Measurements from ENCODE around the gene OR1F1.

Gene OR1F1

DNA sequence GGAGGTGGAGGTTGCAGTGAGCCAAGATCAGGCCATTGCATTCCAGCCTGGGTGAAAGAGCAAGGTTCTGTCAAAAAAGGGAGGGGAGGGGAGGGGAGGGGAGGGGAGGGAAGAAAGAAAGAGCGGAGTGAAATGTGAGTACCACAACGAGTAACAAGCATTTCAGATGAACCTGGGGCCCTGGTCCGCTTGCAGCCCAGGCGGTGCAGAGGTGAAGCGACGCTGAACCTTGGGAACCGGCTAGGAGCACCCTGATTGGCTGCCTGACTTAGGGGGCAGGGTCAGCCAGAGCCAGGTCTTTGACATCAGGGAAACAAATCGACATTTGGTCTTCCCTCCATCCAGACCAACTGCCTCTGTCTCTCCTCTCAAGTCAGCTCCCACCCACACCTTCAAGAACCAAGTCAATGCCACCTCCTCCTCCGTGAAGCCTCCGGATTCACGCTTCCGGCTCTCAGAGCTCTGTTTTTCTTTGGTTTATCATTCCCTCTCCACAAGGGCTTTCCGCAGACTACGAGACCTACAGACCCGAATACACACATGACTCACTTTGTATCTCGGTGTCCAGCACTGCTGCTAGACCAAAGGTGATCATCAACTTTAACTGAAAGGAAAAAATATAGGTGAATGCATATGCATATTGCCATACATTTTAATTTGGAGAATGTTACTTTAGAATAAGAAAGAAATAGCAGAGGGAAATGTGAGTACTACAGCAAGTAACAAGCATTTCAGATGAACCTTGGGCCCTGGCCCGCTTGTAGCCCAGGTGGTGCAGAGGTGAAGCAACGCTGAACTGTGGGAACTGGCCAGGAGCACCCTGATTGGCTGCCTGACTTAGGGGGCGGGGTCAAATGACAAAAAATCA is 19.3 kb downstream of the OR1F1 start:
- in situ Hi-C loops (cut with HindIII; ENCODE audit: low pct_unique_long_range_greater_than_20kb, low sequenced_read_pairs) = no loop called here
- TF ChIP-seq JUND (IDR thresholded peaks at IDR 0.05; ENCODE audit: low read depth) = no peak
- DNase-seq (ENCODE audit: low read depth in 1 of 2, low spot score in 1 of 2) = no peak

DNA sequence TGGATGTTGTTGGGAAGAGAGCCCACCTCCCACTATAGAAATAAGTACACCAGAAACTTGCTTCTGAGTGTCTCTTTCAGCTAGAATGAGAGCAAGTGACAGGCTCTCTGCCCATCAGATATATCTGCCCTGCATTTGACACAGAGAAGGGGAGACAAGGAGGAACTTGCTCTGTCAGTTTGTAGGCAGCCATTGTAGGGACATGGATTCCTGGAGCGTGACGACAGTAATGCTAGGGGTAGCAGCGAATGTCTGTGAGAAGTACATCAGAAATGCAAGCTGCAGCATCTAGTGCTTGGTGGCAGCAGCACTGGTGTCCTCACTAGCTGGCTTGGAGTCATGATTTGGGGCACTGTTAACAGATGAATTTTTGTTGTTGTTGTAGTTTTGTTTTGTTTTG is 24.0 kb downstream of the OR1F1 start:
- in situ Hi-C loops (cut with HindIII; ENCODE audit: low pct_unique_long_range_greater_than_20kb, low sequenced_read_pairs) = no loop called here

DNA sequence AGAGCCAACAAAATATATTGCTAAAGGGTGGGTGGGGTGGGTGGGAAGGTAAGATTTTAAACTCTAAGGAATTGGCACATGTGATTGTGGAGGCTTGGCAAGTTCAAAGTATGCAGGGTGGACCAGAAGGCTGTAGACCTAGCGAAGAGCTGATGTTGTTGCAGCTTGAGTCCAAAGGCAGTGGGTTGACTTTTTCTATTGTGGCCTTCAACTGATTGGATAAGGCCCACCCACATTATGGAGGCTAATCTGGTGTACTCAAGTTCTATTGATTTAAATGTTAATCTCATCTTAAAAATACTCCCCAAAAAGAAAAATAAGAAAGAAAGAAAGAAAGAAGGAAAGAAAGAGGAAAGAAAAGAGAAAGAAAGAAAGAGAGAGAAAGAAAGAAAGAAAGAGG is 24.6 kb downstream of the OR1F1 start:
- no peak for DNase-seq (ENCODE audit: low read depth in 1 of 2, low spot score in 1 of 2)
- in situ Hi-C loops (cut with HindIII; ENCODE audit: low pct_unique_long_range_greater_than_20kb, low sequenced_read_pairs) = no loop called here
- no peak for TF ChIP-seq JUND (IDR thresholded peaks at IDR 0.05; ENCODE audit: low read depth)

More for the DNA sequence above, 24.0 kb downstream of the OR1F1 start:
- peak; percentile 32; the same call in 1 of the 2 replicates for TF ChIP-seq JUND (IDR thresholded peaks at IDR 0.05; ENCODE audit: low read depth)
- DNase-seq (ENCODE audit: low read depth in 1 of 2, low spot score in 1 of 2) = peak in 1 of 2 experiments; percentile 88

DNA sequence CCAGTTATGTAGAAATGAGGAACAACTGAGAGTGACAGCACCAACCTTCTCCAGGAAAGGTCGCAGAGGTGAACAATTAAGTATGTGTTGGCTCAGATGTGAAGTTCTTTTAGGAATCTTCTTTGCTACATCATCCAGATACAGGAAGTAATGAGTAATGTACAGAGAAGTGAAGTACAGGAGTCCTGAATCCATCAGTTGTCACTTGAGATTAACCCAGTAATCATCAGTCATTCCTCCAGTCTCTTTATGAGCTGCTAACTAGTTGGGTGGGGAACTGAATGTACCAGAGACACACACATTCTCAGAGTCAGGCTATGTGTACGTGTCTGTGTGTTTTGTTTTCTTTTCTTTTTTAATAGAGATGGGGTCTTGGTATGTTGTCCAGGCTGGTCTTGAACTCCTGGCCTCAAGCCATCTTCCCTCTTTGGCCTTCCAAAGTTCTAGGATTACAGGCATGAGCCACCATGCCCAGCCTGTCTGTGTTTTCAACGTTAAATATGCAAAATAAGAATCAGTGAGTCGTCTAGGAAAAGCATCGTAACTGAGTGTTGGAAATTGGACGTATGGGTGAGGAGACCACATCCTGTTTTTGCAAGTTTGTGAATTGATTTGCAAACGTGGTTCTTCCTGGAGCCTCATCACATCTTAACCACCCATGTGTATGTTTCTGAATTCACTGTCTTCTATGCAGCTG is 27.0 kb downstream of the OR1F1 start:
- in situ Hi-C loops (cut with HindIII; ENCODE audit: low pct_unique_long_range_greater_than_20kb, low sequenced_read_pairs) = no loop called here
- DNase-seq (ENCODE audit: low read depth in 1 of 2, low spot score in 1 of 2) = no peak
- no peak for TF ChIP-seq JUND (IDR thresholded peaks at IDR 0.05; ENCODE audit: low read depth)

DNA sequence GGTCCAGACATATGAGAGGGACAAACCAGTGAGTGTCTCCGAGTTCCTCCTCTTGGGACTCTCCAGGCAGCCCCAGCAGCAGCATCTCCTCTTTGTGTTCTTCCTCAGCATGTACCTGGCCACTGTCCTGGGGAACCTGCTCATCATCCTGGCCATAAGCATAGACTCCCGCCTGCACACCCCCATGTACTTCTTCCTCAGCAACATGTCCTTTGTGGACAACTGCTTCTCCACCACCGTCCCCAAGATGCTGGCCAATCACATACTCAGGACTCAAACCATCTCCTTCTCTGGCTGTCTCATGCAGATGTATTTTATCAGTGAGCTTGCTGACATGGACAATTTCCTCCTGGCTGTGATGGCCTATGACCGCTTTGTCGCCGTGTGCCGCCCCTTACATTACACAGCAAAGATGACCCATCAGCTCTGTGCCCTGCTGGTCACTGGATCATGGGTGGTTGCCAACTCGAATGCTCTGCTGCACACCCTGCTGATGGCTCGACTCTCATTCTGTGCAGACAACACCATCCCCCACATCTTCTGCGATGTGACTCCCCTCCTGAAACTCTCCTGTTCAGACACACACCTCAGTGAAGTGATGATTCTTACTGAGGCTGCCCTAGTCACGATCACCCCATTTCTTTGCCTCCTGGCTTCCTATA is 27.7 kb downstream of the OR1F1 start:
- in situ Hi-C loops (cut with HindIII; ENCODE audit: low pct_unique_long_range_greater_than_20kb, low sequenced_read_pairs) = no loop called here

DNA sequence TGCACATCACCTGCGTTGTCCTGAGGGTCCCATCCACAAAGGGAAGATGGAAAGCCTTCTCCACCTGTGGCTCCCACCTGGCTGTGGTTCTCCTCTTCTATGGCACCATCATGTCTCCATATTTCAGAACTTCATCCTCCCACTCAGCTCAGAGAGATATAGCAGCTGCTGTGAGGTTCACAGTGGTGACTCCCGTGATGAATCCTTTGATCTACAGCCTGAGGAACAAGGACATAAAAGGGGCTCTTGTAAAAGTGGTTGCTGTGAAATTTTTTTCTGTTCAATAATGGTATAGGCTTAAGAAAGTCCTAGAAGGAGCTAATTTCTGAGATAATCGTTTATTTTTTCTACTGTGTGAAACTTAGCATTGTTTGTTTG is 28.2 kb downstream of the OR1F1 start:
- no peak for DNase-seq (ENCODE audit: low read depth in 1 of 2, low spot score in 1 of 2)
- no peak for TF ChIP-seq JUND (IDR thresholded peaks at IDR 0.05; ENCODE audit: low read depth)
- in situ Hi-C loops (cut with HindIII; ENCODE audit: low pct_unique_long_range_greater_than_20kb, low sequenced_read_pairs) = no loop called here

More for the DNA sequence above, 27.7 kb downstream of the OR1F1 start:
- no peak for TF ChIP-seq JUND (IDR thresholded peaks at IDR 0.05; ENCODE audit: low read depth)
- no peak for DNase-seq (ENCODE audit: low read depth in 1 of 2, low spot score in 1 of 2)

DNA sequence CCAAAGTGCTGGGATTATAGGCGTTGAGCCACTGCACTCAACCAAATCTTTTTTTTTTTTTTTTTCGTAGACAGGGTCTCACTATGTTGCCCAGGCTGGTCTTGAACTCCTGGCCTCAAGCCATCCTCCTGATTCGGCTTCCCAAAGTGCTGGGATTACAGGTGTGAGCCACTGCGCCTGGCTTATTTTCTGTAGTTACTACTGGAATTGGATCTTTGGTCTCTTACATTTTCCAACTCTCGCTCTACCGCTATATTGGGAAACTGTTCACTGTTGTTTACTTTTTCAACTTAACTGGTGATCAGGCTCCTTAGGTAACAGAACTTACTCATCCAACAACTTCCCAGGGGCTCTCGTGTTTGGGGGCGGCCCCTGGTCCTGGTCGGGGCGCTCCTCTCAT is 32.8 kb downstream of the OR1F1 start:
- in situ Hi-C loops (cut with HindIII; ENCODE audit: low pct_unique_long_range_greater_than_20kb, low sequenced_read_pairs) = no loop called here
- TF ChIP-seq JUND (IDR thresholded peaks at IDR 0.05; ENCODE audit: low read depth) = no peak
- DNase-seq (ENCODE audit: low read depth in 1 of 2, low spot score in 1 of 2) = no peak

DNA sequence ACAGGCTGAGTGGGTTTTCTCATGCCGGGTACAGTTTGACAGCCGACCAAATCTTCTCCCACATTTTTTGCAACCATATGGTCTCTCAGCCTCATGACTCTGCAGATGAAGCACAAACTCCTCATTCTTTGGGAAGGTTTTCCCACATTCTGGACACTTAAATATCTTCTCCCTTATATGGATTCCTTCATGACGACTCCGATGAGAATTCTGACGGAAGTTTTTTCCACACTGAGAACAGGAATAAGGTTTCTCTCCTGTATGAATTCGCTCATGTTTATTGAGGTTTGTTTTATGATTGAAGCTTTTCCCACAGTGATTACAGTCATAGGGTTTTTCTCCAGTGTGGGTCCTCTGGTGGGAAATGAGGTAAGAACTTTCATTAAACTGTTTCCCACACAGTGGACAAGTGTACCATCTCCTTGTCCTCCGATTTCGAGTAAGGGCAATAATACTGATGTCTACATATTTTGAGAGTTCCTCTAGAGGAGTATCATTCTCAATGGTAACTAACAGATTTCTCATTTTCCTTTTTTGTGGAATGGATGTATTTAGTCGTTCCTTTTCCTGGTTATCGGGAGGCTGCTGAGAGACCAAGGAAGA is 36.0 kb downstream of the OR1F1 start:
- in situ Hi-C loops (cut with HindIII; ENCODE audit: low pct_unique_long_range_greater_than_20kb, low sequenced_read_pairs) = no loop called here
- no peak for TF ChIP-seq JUND (IDR thresholded peaks at IDR 0.05; ENCODE audit: low read depth)
- peak in 1 of 2 experiments; percentile 20 for DNase-seq (ENCODE audit: low read depth in 1 of 2, low spot score in 1 of 2)

DNA sequence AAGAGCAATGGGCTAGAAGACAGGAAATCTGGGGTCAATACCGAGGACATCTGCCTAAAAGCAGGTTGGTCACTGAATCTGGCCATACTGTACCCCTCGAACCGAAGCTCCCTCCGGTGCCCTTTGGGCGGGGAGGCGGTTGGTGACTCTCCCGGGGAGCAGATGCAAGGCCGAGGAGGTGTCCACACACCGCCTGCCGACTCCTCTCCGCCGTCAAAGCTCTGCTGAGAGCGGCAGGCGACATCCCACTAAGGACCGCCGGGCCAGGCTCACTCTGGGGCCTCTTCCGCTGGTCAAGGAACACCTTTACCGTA is 46.5 kb downstream of the OR1F1 start:
- no peak for TF ChIP-seq JUND (IDR thresholded peaks at IDR 0.05; ENCODE audit: low read depth)
- in situ Hi-C loops (cut with HindIII; ENCODE audit: low pct_unique_long_range_greater_than_20kb, low sequenced_read_pairs) = no loop called here
- DNase-seq (ENCODE audit: low read depth in 1 of 2, low spot score in 1 of 2) = no peak

DNA sequence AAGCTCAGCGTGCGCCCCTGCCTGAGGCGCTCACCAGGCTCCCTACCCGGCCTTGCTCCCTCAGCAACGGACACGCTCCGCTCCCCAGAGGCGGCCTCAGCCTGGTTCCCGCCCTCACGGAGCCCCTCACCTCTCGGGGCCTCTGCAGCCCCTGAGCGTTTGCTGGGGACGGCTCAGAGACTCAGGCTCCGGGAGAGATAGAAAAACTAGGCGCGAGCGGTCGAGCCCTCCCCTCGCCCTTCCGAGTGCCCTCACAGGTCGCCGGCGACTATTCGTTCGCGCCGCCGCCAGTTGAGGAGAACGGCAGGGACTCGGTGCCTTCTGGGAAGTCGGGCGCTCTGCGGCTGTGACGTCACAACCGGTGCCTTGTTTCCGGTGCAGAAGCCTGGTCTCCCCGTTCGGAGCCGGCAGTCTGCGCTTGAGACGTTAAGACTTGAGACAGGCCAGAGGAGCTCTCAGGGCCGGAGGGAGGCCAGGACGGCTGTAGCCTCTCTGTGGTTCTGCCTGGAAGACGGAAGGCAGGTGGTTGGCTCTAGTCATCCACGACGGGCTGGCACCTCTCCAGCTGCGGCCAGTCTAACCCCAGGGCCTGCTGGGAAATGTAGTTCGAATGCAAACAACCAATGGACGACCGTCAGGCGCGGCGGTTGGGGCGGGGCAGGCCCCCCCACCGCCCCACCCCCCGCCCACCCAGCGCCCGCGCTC is 47.0 kb downstream of the OR1F1 start, which contains the start of gene ZNF200:
Gene ZNF200, minus strand, starts transcription at position 302 of the 705 bp plus-strand sequence. CDS start 1,403 bp downstream, outside the sequence.
- TF ChIP-seq JUND (IDR thresholded peaks at IDR 0.05; ENCODE audit: low read depth) = no peak
- in situ Hi-C loops (cut with HindIII; ENCODE audit: low pct_unique_long_range_greater_than_20kb, low sequenced_read_pairs) = no loop called here
- DNase-seq (ENCODE audit: low read depth in 1 of 2, low spot score in 1 of 2) = peak; percentile 97

DNA sequence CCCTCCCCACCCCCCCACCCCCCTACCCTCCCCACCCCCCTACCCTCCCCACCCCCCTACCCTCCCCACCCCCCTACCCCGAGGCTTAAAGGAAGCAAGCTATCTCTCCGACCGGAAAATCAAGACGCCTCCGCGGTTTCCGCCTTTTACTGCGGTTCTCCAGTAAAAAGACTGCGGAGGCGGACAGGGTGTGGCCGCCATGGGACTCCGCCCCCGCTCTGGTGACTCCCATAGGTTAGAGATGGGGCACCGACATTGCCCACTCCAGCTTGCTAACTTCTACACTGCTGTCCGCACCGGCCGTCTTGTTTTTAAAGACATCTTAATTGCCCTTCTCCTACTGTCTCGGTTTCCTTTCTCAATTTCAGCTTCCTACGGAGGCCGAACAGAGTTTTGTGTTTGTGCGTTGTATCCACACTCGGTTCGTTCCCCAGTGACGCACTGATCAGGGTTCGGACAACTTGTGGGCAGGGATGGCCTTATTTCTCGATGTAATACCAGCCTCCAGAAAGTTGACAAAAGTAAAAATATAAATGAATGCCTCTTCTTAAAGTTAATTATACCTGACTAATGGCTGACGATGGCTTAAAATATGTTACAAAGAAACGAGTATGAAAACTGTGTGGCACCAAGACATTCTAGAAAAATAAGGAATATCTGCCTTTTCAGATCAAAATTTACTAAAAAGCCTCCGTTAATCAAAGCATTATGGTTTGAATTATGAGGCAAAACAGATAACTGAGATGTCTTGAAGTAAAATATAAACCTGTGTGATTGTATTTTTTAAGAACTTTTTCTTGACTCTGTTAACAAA is 48.1 kb downstream of the OR1F1 start:
- no peak for TF ChIP-seq JUND (IDR thresholded peaks at IDR 0.05; ENCODE audit: low read depth)
- in situ Hi-C loops (cut with HindIII; ENCODE audit: low pct_unique_long_range_greater_than_20kb, low sequenced_read_pairs) = no loop called here
- DNase-seq (ENCODE audit: low read depth in 1 of 2, low spot score in 1 of 2) = peak in 1 of 2 experiments; percentile 79
